Gastrocnemius medialis (tissue), 4 donors: ENCODE measurements around the gene SNX21.

ENCODE experiments used
- CTCF ChIP-seq, 5 experiments: fragments of 450-650 bp in 3 of 5; fragments of 200-600 bp in 2 of 5; sonication (generic) in 2 of 5; IDR thresholded peaks in 4 of 5; conservative IDR thresholded peaks in 1 of 5; 1 replicate in 4 of 5; 2 replicates in 1 of 5; pipeline ENCODE4 v1.5.1; 2016 to 2019; ENCODE audit warnings: antibody characterized with exemption in 5 of 5, mild to moderate bottlenecking in 3 of 5, moderate library complexity in 3 of 5
- POLR2A ChIP-seq, 2 donors: fragments of 450-650 bp; IDR thresholded peaks; one replicate each; pipeline ENCODE4 v1.6.1; 2017; ENCODE audit warnings: antibody characterized with exemption in 2 of 2, mild to moderate bottlenecking in 2 of 2, moderate library complexity in 2 of 2

DNA sequence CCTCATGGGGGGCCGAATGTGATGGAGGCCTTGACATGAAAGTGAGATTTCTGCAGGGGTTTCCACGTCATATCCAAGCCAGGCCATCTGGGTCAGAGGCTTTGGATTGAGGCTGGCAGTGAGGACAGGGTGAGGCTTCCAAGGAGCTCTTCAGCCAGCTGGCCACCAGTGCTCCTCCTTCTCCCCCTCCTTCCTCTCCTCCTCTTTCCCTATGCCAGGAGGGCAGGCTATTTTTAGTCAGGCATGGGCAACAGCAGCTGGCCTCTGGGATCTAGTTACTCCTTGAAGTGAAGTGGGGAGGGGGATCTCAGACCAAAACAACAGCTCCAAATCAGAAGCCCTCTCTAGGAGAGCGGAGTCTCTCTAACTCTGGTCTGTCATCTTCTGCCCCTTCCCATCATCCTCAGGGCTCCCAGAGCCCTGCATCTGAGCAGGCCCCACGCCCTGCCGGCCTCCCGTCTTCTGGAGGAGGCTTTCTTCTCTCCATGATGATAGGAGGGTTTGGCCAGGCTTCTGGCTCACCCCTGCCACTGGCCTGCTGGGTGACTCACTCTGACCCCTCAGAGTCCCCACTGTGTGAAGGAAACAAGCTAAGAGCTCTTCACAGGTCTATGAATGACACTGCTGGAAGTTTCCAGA, 7.1 kb upstream of the SNX21 start:
- no peak for TF ChIP-seq CTCF (IDR thresholded peaks at IDR 0.05 in 4 of 5, conservative IDR thresholded peaks at IDR 0.05 in 1 of 5)
- TF ChIP-seq POLR2A (IDR thresholded peaks at IDR 0.05) = peak; percentile 24 to 37
